GM19193 (cell line): ENCODE results near the gene RNF19B.

Source experiments
- POLR2A ChIP-seq: IDR thresholded peaks from 4 replicates; pipeline ENCODE4 v1.6.1; 2011; ENCODE audit not compliant: insufficient read depth, insufficient read length; ENCODE audit errors: extremely low read depth

Gene RNF19B

GRCh38 chr1:32980080-32980479 is 15.5 kb upstream of the RNF19B start:
- no peak for TF ChIP-seq POLR2A

- TF ChIP-seq POLR2A: no peak
Measured at GRCh38 chr1:32978854-32979253, 14.2 kb upstream of the RNF19B start.

- no peak for TF ChIP-seq POLR2A
Measured at GRCh38 chr1:32977546-32978087, 13.0 kb upstream of the RNF19B start.

- no peak for TF ChIP-seq POLR2A
Measured at GRCh38 chr1:32972814-32973428, 8.3 kb upstream of the RNF19B start.

GRCh38 chr1:32971576-32971975 is 7.0 kb upstream of the RNF19B start:
- TF ChIP-seq POLR2A: no peak

GRCh38 chr1:32971156-32971555 is 6.5 kb upstream of the RNF19B start:
- TF ChIP-seq POLR2A: no peak

- no peak for TF ChIP-seq POLR2A
Measured at GRCh38 chr1:32969566-32969965, 5.0 kb upstream of the RNF19B start.

GRCh38 chr1:32967888-32968568 is 3.4 kb upstream of the RNF19B start:
- no peak for TF ChIP-seq POLR2A

GRCh38 chr1:32966900-32967299 is 2.3 kb upstream of the RNF19B start:
- TF ChIP-seq POLR2A: no peak

GRCh38 chr1:32965251-32965747 is 690 bp upstream of the RNF19B start:
- no peak for TF ChIP-seq POLR2A

GRCh38 chr1:32963746-32964460 is 706 bp downstream of the RNF19B start:
- TF ChIP-seq POLR2A: no peak

GRCh38 chr1:32962248-32962896 is 2.2 kb downstream of the RNF19B start:
- TF ChIP-seq POLR2A: no peak

GRCh38 chr1:32960819-32961355 is 3.7 kb downstream of the RNF19B start:
- TF ChIP-seq POLR2A: no peak

- no peak for TF ChIP-seq POLR2A
Measured at GRCh38 chr1:32960342-32960741, 4.3 kb downstream of the RNF19B start.

GRCh38 chr1:32958827-32959226 is 5.8 kb downstream of the RNF19B start:
- TF ChIP-seq POLR2A: no peak

- TF ChIP-seq POLR2A: no peak
Measured at GRCh38 chr1:32957017-32957416, 7.6 kb downstream of the RNF19B start.

- TF ChIP-seq POLR2A: no peak
Measured at GRCh38 chr1:32954168-32954567, 10.4 kb downstream of the RNF19B start.
